HEK293 (cell line): Measurements from ENCODE around the gene C22orf42.
A peak's percentile ranks its signal among the peaks of the same experiment; 100 is the strongest.

Source experiments
- CTCF ChIA-PET: fragments of 350-600 bp; formaldehyde crosslinking; extraction: SDS; loops from one replicate; lab custom pipeline; 2021; ENCODE audit warnings: antibody characterized with exemption; lab: Yijun Ruan, JAX
- POLR2A ChIA-PET: fragments of 300-600 bp; formaldehyde crosslinking; extraction: SDS; loops from one replicate; lab custom pipeline; 2020; ENCODE audit warnings: antibody characterized with exemption, inconsistent platforms; lab: Yijun Ruan, JAX
- H3K27ac ChIP-seq: fragments of 200-500 bp; sonication (Bioruptor generic); 2 replicates; pipeline ENCODE4 v1.5.1; 2014; ENCODE audit warnings: low read depth, low read length, control low read depth, inconsistent platforms; ENCODE audit errors: extremely low read depth
- H3K36me3 ChIP-seq, 2 experiments: fragments of 200-500 bp in 1 of 2; sonication (Bioruptor generic) in 1 of 2; 1 replicate in 1 of 2; 2 replicates in 1 of 2; pipeline ENCODE4 v1.5.1; 2014 to 2017; ENCODE audit warnings: inconsistent platforms in 2 of 2, low read length in 2 of 2; ENCODE audit not compliant: control insufficient read depth in 2 of 2, insufficient read depth in 1 of 2
- H3K4me1 ChIP-seq: fragments of 200-500 bp; sonication (Bioruptor generic); 2 replicates; pipeline ENCODE4 v1.5.1; 2014; ENCODE audit warnings: mild to moderate bottlenecking, low read length, inconsistent platforms; ENCODE audit not compliant: control insufficient read depth, insufficient read depth
- H3K4me3 ChIP-seq: 2 replicates; pipeline ENCODE4 v1.5.1; 2011; ENCODE audit warnings: low read depth, mild to moderate bottlenecking, control low read depth, low read length, moderate library complexity
- H3K9me3 ChIP-seq: fragments of 200-500 bp; sonication (Bioruptor generic); 2 replicates; pipeline ENCODE4 v1.5.1; 2014; ENCODE audit warnings: low read depth, low read length, inconsistent platforms; ENCODE audit not compliant: control insufficient read depth, insufficient read depth
- BCL11B ChIP-seq: fragments of 450-650 bp; formaldehyde crosslinking; IDR thresholded peaks from 2 replicates; pipeline ENCODE4 v1.5.1; 2016; ENCODE audit warnings: low read depth, missing biosample characterization, missing genetic modification characterization
- HOXC10 ChIP-seq: sonication (generic); formaldehyde crosslinking; IDR thresholded peaks from 2 replicates; pipeline ENCODE4 v1.8.1; 2023; ENCODE audit warnings: mild to moderate bottlenecking, missing genetic modification reagents
- SP2 ChIP-seq: fragments of 450-650 bp; formaldehyde crosslinking; IDR thresholded peaks from 2 replicates; pipeline ENCODE4 v1.5.1; 2016; ENCODE audit warnings: missing biosample characterization, missing genetic modification characterization
- ZBTB17 ChIP-seq: fragments of 450-650 bp; formaldehyde crosslinking; IDR thresholded peaks from 2 replicates; pipeline ENCODE4 v1.5.1; 2016; ENCODE audit warnings: missing biosample characterization, missing genetic modification characterization
- ZNF132 ChIP-seq: fragments of 450-650 bp; formaldehyde crosslinking; IDR thresholded peaks from 2 replicates; pipeline ENCODE4 v1.5.1; 2017; ENCODE audit warnings: missing biosample characterization, missing genetic modification characterization, borderline replicate concordance
- ZNF221 ChIP-seq: fragments of 450-650 bp; formaldehyde crosslinking; IDR thresholded peaks from 2 replicates; pipeline ENCODE4 v1.5.1; 2017; ENCODE audit warnings: missing biosample characterization, missing genetic modification characterization, borderline replicate concordance
- ZNF394 ChIP-seq: fragments of 450-650 bp; formaldehyde crosslinking; IDR thresholded peaks from 2 replicates; pipeline ENCODE4 v1.5.1; 2016; ENCODE audit warnings: missing biosample characterization, missing genetic modification characterization, mild to moderate bottlenecking, moderate library complexity, borderline replicate concordance
- ZNF404 ChIP-seq: fragments of 450-650 bp; formaldehyde crosslinking; IDR thresholded peaks from 2 replicates; pipeline ENCODE4 v1.5.1; 2017; ENCODE audit warnings: missing biosample characterization, missing genetic modification characterization
- ZNF48 ChIP-seq: fragments of 450-650 bp; formaldehyde crosslinking; IDR thresholded peaks from 2 replicates; pipeline ENCODE4 v1.5.1; 2016; ENCODE audit warnings: missing biosample characterization, missing genetic modification characterization
- ZNF560 ChIP-seq: fragments of 450-650 bp; formaldehyde crosslinking; IDR thresholded peaks from 2 replicates; pipeline ENCODE4 v1.5.1; 2017; ENCODE audit warnings: missing biosample characterization, missing genetic modification characterization, borderline replicate concordance
- ZNF561 ChIP-seq: fragments of 450-650 bp; IDR thresholded peaks from 2 replicates; pipeline ENCODE4 v1.5.1; 2018; ENCODE audit warnings: missing biosample characterization, missing genetic modification characterization, borderline replicate concordance
- ZNF624 ChIP-seq: fragments of 450-650 bp; formaldehyde crosslinking; IDR thresholded peaks from 2 replicates; pipeline ENCODE4 v1.5.1; 2017; ENCODE audit warnings: missing biosample characterization, missing genetic modification characterization
- ZNF654 ChIP-seq: fragments of 450-650 bp; formaldehyde crosslinking; IDR thresholded peaks from 2 replicates; pipeline ENCODE4 v1.5.1; 2016; ENCODE audit warnings: low read depth, missing biosample characterization, missing genetic modification characterization
- ZNF747 ChIP-seq: fragments of 450-650 bp; formaldehyde crosslinking; IDR thresholded peaks from 2 replicates; pipeline ENCODE4 v1.5.1; 2016; ENCODE audit warnings: missing biosample characterization, missing genetic modification characterization
- ZNF768 ChIP-seq: fragments of 450-650 bp; formaldehyde crosslinking; IDR thresholded peaks from 2 replicates; pipeline ENCODE4 v1.5.1; 2018; ENCODE audit warnings: missing biosample characterization, mild to moderate bottlenecking, missing genetic modification characterization
- ZNF776 ChIP-seq: fragments of 450-650 bp; formaldehyde crosslinking; IDR thresholded peaks from 2 replicates; pipeline ENCODE4 v1.5.0; 2017; ENCODE audit warnings: missing biosample characterization, missing genetic modification characterization, borderline replicate concordance
- ZXDB ChIP-seq: fragments of 450-650 bp; formaldehyde crosslinking; IDR thresholded peaks from 2 replicates; pipeline ENCODE4 v1.5.1; 2016; ENCODE audit warnings: missing biosample characterization, missing genetic modification characterization
- TF ChIP-seq, protein P1 (sequence below): fragments of 450-650 bp; formaldehyde crosslinking; IDR thresholded peaks from 2 replicates; pipeline ENCODE4 v1.5.1; 2017; ENCODE audit warnings: missing biosample characterization, missing genetic modification characterization
- TF ChIP-seq, protein P2 (sequence below): fragments of 450-650 bp; formaldehyde crosslinking; IDR thresholded peaks from 2 replicates; pipeline ENCODE4 v1.5.1; 2016; ENCODE audit warnings: missing biosample characterization, missing genetic modification characterization, borderline replicate concordance
- TF ChIP-seq, protein P3 (sequence below): fragments of 450-650 bp; formaldehyde crosslinking; IDR thresholded peaks from 2 replicates; pipeline ENCODE4 v1.5.1; 2017; ENCODE audit warnings: missing biosample characterization, mild to moderate bottlenecking, missing genetic modification characterization, moderate library complexity
- TF ChIP-seq, protein P4 (sequence below): fragments of 450-650 bp; formaldehyde crosslinking; IDR thresholded peaks from 2 replicates; pipeline ENCODE4 v1.5.1; 2016; ENCODE audit warnings: missing biosample characterization, missing genetic modification characterization

C22orf42 gene

DNA sequence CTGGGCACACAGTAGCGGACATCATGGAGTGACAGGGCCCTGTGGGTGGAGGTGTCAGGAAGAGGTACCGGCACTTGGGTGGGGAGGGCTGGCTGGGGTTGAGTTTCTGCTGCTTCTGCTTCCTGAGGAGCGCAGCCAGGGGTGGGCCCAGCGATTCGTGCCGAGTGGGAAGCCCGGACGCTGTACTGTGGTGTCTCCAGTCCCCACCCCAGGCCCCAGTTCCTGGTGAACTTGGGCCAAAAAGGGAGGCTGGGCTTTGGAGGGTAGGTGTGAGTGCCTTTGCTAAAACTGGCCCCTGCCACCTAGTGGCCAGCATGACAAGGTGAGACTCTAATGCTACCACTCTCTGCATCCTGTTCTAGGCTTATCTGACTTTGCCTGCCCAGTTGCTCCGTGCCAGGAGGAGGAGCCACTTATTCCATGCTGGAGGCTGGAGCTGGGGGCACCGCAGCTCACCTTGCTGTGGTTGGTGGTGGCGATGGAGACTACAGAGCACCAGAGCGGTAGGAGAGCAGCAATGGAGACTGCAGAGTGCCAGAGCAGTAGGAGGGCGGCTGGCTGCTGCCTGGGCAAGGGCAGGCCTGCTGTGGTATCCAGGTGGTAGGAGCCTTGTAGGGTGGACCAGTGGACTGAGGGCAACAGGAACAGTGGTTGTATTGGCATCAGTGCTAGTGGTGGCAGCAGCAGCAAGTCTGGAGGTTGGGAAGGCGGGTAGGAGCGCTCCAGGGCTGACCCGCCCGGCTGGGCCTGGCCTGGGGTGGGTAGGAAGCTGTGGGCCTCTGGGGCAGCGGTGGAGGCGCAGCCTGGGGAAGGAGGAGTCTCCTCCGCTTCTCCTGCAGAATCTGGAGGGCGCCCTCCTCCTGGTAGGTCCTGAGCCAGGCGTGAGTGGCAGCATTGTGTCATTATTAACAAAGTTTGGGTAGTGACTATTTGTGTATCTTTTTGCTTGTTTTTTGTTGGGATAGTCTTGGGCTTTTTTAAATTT, 48.0 kb upstream of the C22orf42 start (continued):
- TF ChIP-seq, protein P1, sequence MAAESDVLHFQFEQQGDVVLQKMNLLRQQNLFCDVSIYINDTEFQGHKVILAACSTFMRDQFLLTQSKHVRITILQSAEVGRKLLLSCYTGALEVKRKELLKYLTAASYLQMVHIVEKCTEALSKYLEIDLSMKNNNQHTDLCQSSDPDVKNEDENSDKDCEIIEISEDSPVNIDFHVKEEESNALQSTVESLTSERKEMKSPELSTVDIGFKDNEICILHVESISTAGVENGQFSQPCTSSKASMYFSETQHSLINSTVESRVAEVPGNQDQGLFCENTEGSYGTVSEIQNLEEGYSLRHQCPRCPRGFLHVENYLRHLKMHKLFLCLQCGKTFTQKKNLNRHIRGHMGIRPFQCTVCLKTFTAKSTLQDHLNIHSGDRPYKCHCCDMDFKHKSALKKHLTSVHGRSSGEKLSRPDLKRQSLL (tag by site-specific recombination), result peak; percentile 26; the same call in 1 of the 2 replicates
- TF ChIP-seq, protein P2, sequence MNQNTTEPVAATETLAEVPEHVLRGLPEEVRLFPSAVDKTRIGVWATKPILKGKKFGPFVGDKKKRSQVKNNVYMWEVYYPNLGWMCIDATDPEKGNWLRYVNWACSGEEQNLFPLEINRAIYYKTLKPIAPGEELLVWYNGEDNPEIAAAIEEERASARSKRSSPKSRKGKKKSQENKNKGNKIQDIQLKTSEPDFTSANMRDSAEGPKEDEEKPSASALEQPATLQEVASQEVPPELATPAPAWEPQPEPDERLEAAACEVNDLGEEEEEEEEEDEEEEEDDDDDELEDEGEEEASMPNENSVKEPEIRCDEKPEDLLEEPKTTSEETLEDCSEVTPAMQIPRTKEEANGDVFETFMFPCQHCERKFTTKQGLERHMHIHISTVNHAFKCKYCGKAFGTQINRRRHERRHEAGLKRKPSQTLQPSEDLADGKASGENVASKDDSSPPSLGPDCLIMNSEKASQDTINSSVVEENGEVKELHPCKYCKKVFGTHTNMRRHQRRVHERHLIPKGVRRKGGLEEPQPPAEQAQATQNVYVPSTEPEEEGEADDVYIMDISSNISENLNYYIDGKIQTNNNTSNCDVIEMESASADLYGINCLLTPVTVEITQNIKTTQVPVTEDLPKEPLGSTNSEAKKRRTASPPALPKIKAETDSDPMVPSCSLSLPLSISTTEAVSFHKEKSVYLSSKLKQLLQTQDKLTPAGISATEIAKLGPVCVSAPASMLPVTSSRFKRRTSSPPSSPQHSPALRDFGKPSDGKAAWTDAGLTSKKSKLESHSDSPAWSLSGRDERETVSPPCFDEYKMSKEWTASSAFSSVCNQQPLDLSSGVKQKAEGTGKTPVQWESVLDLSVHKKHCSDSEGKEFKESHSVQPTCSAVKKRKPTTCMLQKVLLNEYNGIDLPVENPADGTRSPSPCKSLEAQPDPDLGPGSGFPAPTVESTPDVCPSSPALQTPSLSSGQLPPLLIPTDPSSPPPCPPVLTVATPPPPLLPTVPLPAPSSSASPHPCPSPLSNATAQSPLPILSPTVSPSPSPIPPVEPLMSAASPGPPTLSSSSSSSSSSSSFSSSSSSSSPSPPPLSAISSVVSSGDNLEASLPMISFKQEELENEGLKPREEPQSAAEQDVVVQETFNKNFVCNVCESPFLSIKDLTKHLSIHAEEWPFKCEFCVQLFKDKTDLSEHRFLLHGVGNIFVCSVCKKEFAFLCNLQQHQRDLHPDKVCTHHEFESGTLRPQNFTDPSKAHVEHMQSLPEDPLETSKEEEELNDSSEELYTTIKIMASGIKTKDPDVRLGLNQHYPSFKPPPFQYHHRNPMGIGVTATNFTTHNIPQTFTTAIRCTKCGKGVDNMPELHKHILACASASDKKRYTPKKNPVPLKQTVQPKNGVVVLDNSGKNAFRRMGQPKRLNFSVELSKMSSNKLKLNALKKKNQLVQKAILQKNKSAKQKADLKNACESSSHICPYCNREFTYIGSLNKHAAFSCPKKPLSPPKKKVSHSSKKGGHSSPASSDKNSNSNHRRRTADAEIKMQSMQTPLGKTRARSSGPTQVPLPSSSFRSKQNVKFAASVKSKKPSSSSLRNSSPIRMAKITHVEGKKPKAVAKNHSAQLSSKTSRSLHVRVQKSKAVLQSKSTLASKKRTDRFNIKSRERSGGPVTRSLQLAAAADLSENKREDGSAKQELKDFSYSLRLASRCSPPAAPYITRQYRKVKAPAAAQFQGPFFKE (tag by site-specific recombination), result no peak
- TF ChIP-seq SP2, result peak; percentile 11; the same call in 1 of the 2 replicates

DNA sequence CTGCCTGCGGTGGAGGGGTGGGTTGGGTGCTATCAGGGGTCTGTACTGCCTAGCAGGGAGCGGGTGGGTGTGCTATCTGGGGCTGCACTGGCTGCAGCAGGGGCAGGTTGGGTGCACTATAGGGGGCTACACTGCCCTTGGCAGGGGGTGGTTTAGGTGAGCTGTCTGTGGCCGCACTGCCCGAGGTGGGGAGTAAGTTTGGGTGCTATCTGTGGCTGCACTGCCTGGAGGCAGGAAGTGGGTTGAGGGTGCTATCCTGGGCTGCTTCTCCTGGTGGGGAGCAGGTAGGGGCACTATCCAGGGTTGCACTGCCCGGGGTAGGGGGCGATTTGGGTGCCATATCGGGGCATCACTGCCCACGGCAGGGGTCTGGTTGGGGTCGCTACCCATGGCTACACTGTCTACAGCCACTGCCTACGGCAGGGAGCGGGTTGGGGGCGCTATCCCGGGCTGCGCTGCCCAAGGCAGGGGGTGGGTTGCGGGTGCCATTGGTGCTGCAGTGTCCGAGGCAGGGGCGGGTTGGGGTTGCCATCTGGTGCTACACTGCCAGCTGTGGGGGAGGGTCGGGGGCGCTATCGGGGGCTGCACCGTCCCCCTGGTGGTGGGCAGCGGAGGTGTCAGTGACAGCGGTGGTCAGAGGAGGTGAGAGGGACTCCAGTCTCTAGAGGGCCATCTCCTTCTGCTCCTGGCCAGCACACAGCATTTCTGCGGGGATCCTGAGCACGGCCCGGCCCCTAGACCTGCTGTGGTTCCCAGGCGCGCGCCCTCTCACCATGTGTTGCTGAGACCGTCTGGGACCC, 47.1 kb upstream of the C22orf42 start:
- ChIA-PET POLR2A (no interaction called here), CTCF (interaction anchor here (0.6 to 1.3 kb wide), 4 partner anchors 9 to 825 kb away, joined by 3 read pairs; no protein-coding TSS in a partner anchor)
- H3K4me1 ChIP-seq, result 0 out of 2 replicates have a peak, but pooled peaks cover 3% of the 10 kb centered on the region
- no peak overlapping the region for H3K4me3 ChIP-seq
- H3K36me3 ChIP-seq, result peaks cover 0 to 22% of the 10 kb centered on the region in 2 experiments; a peak in 1 of 3 replicates
- H3K9me3 ChIP-seq, result no peaks in the 10 kb centered on the region
- no peak overlapping the region for H3K27ac ChIP-seq
- TF ChIP-seq ZNF404 (tag by site-specific recombination), result no peak
- no peak for TF ChIP-seq ZNF624 (tag by site-specific recombination)
- no peak for TF ChIP-seq ZXDB (tag by site-specific recombination)
- no peak for TF ChIP-seq BCL11B (tag by site-specific recombination)
- no peak for TF ChIP-seq ZNF394
- no peak for TF ChIP-seq ZNF747 (tag by site-specific recombination)
- TF ChIP-seq ZNF221 (tag by site-specific recombination), result no peak
- no peak for TF ChIP-seq ZNF561 (tag by site-specific recombination)
- TF ChIP-seq HOXC10 (CRISPR knock-in tag), result no peak
- TF ChIP-seq ZNF768 (tag by site-specific recombination), result no peak
- TF ChIP-seq ZNF48 (tag by site-specific recombination), result no peak
- TF ChIP-seq, protein P3, sequence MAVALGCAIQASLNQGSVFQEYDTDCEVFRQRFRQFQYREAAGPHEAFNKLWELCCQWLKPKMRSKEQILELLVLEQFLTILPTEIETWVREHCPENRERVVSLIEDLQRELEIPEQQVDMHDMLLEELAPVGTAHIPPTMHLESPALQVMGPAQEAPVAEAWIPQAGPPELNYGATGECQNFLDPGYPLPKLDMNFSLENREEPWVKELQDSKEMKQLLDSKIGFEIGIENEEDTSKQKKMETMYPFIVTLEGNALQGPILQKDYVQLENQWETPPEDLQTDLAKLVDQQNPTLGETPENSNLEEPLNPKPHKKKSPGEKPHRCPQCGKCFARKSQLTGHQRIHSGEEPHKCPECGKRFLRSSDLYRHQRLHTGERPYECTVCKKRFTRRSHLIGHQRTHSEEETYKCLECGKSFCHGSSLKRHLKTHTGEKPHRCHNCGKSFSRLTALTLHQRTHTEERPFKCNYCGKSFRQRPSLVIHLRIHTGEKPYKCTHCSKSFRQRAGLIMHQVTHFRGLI (tag by site-specific recombination), result no peak
- no peak for TF ChIP-seq ZNF776 (tag by site-specific recombination)
- TF ChIP-seq, protein P4, sequence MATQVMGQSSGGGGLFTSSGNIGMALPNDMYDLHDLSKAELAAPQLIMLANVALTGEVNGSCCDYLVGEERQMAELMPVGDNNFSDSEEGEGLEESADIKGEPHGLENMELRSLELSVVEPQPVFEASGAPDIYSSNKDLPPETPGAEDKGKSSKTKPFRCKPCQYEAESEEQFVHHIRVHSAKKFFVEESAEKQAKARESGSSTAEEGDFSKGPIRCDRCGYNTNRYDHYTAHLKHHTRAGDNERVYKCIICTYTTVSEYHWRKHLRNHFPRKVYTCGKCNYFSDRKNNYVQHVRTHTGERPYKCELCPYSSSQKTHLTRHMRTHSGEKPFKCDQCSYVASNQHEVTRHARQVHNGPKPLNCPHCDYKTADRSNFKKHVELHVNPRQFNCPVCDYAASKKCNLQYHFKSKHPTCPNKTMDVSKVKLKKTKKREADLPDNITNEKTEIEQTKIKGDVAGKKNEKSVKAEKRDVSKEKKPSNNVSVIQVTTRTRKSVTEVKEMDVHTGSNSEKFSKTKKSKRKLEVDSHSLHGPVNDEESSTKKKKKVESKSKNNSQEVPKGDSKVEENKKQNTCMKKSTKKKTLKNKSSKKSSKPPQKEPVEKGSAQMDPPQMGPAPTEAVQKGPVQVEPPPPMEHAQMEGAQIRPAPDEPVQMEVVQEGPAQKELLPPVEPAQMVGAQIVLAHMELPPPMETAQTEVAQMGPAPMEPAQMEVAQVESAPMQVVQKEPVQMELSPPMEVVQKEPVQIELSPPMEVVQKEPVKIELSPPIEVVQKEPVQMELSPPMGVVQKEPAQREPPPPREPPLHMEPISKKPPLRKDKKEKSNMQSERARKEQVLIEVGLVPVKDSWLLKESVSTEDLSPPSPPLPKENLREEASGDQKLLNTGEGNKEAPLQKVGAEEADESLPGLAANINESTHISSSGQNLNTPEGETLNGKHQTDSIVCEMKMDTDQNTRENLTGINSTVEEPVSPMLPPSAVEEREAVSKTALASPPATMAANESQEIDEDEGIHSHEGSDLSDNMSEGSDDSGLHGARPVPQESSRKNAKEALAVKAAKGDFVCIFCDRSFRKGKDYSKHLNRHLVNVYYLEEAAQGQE (tag by site-specific recombination), result no peak
- TF ChIP-seq ZNF654 (tag by site-specific recombination), result no peak
- TF ChIP-seq ZNF560 (tag by site-specific recombination), result no peak
- no peak for TF ChIP-seq ZNF132 (tag by site-specific recombination)
- no peak for TF ChIP-seq ZBTB17
